Measurements from ENCODE around the gene B3GNT4.

Gene B3GNT4

DNA sequence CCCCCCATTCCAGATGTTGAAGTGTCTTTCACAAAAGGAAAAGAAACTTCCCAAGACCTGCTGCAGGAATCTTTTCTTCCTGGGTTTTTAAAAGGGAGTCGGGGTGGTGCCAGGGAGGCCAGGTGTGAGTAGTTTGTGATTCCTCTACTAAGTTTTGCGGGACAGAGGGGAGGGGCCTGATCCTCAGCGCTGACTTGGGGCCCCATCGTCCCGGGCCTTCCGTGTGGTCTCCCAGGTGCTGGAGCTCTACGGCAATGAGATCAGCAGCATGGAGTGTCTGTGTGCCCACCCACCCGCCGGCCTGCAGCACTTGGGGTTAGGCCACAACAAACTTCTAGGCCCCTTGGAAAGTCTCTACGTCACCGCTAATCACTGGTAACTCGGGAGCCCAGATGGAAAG lies 16.0 kb upstream of the B3GNT4 start:
- TF ChIP-seq, protein P1, sequence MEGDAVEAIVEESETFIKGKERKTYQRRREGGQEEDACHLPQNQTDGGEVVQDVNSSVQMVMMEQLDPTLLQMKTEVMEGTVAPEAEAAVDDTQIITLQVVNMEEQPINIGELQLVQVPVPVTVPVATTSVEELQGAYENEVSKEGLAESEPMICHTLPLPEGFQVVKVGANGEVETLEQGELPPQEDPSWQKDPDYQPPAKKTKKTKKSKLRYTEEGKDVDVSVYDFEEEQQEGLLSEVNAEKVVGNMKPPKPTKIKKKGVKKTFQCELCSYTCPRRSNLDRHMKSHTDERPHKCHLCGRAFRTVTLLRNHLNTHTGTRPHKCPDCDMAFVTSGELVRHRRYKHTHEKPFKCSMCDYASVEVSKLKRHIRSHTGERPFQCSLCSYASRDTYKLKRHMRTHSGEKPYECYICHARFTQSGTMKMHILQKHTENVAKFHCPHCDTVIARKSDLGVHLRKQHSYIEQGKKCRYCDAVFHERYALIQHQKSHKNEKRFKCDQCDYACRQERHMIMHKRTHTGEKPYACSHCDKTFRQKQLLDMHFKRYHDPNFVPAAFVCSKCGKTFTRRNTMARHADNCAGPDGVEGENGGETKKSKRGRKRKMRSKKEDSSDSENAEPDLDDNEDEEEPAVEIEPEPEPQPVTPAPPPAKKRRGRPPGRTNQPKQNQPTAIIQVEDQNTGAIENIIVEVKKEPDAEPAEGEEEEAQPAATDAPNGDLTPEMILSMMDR (IDR thresholded peaks at IDR 0.05; ENCODE audit: low read depth, low read length, missing control alignments) = no peak
- no peak overlapping the region for H3K4me3 ChIP-seq (ENCODE audit: low read depth, low read length)
- no peak for DNase-seq (ENCODE audit: low read depth)

DNA sequence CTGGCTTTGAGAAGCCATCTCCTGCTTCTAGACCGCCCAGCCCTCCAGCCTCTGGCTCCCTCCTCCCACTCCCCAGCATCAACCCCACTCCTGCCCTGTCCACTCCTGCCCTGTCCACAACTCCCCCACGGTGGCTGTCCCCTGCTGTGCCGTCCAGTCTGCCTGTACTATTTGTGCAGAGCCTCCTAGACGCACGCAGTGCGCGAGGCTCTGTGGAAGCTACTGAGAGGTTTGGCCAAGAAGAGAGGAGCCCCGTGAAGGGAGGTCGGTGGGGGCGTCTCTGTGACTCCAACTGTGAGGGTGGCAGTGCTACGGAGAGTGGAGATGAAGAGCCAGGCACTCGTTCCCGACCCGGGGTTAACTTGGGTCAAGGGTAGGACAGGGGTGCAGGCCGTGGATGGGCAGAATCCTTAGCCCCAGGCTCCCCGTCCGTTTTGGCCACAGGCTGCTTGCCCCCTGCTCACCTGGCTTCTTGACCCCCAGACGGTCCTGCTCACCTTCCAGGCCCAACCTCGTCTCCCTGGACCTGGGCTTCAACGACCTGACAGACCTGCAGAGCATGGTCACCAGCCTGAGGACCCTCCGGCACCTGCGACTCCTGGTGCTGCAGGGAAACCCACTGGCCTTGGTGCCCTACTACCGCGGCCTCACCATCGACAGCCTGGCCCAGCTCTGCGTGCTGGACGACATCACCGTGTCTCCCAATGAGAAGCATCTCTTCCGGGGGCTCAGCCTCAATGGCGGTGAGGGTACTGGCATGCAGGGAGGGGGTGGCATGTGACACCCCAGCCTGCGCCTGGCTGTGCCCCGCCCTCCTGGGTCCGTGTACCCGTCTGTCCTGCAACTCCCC lies 13.7 kb upstream of the B3GNT4 start:
- no peak overlapping the region for H3K4me3 ChIP-seq (ENCODE audit: low read depth, low read length)
- no peak for DNase-seq (ENCODE audit: low read depth)
- TF ChIP-seq, protein P1 (IDR thresholded peaks at IDR 0.05; ENCODE audit: low read depth, low read length, missing control alignments) = no peak

DNA sequence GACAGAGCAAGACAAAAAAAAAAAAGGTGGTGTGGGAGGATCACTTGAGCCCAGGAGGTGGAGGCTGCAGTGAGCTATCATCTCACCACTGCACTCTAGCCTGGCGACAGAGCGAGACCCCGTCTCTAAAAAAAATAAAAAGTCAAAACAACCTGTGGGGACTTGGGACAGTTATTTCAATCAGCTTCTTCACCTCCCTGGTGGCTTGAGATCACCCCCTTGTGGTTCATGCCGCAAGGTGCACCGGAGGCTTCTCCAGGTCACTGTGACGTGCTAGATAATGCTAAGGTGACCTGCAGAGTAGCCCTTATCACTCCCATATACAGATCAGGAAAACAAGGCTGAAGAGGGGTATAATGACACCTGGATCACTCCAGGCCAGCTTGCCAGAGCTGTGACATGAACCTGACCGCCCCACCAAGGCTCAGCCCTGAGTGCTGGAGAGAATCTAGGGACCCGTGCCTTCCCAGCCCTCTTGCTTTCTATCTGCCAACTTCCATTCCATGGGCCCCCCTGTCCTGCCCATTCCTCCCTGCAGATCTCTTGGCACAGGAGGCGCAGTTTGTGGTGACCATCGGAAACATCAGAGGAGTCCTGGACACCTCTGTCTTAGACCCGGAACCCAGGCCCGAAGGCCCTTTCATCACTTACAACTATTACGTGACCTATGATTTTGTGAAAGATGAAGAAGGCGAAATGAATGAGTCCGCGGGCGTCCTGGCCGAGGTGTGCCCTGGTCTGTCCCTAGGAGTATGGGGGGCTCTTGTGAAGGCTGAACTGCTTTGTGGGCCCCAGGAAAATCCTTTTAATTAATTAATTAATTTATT lies 12.5 kb upstream of the B3GNT4 start:
- no peak overlapping the region for H3K4me3 ChIP-seq (ENCODE audit: low read depth, low read length)
- DNase-seq (ENCODE audit: low read depth) = peak; percentile 27
- TF ChIP-seq, protein P1 (IDR thresholded peaks at IDR 0.05; ENCODE audit: low read depth, low read length, missing control alignments) = peak; percentile 90

DNA sequence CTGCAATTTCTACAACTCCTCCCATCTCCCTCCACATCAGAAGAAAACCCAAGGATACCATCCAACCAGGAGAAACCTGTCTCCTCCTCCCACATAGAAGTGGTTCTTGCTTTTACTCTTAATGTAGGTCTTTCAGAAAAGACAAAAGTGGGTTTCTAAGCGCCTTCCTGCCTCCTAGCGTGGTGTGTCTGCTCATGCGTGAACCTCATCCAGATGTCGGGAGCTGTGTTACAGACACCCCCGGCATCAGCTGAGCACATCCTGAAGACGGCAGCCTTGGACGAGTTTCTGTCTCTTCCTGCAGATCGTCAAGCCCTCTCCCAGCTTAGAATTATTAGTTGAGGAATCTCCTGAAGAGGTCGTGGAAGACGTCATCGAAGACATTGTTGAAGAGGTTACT lies 11.1 kb upstream of the B3GNT4 start:
- TF ChIP-seq, protein P1 (IDR thresholded peaks at IDR 0.05; ENCODE audit: low read depth, low read length, missing control alignments) = no peak
- no peak overlapping the region for H3K4me3 ChIP-seq (ENCODE audit: low read depth, low read length)
- no peak for DNase-seq (ENCODE audit: low read depth)

DNA sequence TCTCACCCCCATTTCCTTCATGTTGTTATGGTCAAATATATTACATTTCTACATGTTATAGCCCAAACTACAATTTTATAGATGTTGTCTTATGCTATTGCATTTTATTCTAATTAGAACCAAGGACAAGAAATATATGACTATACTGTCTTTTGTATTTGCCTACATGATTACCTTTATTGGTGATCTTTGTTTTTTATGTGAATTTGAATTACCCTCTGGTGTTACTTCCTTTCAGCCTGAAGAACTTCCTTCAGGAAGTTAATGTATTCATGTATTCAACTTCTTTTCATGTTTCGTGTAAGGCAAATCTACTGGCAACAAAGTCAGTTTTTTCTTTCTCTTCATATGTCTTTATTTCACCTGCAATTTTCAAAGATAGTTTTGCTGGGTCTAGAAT lies 8.7 kb upstream of the B3GNT4 start:
- TF ChIP-seq, protein P1 (IDR thresholded peaks at IDR 0.05; ENCODE audit: low read depth, low read length, missing control alignments) = no peak
- no peak overlapping the region for H3K4me3 ChIP-seq (ENCODE audit: low read depth, low read length)
- DNase-seq (ENCODE audit: low read depth) = no peak

DNA sequence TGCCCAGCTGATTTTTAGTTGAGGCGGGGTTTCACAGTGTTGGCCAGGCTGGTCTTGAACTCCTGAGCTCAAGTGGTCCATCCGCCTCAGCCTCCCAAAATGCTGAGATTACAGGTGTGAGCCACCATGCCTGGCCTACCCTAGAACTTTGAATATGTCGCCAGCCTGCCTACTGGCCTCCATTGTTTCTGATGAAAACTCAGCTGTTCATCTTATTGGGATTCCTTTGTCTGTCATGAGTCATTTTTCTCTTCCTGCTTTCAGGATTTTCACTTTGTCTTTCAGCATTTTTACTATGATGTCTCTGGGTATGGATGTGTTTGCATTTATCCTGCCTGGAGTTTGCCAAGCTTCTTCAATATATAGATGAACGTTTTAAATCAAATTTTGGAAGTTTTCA lies 8.1 kb upstream of the B3GNT4 start:
- no peak overlapping the region for H3K4me3 ChIP-seq (ENCODE audit: low read depth, low read length)
- TF ChIP-seq, protein P1 (IDR thresholded peaks at IDR 0.05; ENCODE audit: low read depth, low read length, missing control alignments) = no peak
- no peak for DNase-seq (ENCODE audit: low read depth)

Data from GM12864 (cell line).